ENCODE results near the gene ARHGAP44.
A peak's percentile ranks its signal among the peaks of the same experiment; 100 is the strongest.

DNA sequence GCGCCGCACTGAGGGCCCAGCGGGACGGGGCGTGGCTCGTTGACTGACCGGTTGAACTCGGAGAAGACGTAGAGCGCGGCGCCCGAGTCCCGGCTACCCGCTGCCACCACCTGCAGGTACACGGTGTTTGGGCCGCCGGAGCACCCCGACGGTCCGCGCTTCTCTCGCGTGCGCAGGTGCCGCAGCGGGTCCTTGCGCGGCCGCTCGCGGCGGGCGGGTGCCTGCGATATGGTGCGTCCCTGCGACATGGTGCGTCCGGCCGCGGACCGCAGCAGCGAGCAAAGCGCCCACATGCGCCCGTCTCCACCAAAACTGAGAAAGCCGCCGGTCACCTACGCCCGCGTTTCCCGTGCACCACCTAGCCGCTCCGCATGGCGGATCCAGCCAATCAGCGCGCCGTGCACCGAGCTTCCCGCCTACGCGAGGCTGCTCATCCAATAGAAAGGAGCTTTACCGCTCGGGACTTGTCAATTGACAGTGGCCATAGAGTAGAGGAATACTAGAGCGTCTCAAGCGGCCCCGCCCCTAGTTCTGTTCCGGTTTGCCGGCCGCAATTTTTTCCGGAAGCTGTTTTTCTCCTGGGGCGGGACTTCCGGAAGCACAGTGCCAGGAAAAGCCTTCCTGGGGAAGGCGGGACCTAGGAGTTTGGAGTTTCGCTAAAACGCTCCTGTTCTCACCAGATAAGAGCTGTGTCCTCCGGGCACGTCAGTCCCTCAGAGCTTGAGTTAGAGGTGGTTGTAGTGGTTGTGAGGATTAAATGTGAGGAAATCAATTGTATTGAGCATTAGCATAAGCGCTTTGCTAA lies 228.6 kb downstream of the ARHGAP44 start, which contains the start of gene ELAC2:
- TF ChIP-seq, protein P1, sequence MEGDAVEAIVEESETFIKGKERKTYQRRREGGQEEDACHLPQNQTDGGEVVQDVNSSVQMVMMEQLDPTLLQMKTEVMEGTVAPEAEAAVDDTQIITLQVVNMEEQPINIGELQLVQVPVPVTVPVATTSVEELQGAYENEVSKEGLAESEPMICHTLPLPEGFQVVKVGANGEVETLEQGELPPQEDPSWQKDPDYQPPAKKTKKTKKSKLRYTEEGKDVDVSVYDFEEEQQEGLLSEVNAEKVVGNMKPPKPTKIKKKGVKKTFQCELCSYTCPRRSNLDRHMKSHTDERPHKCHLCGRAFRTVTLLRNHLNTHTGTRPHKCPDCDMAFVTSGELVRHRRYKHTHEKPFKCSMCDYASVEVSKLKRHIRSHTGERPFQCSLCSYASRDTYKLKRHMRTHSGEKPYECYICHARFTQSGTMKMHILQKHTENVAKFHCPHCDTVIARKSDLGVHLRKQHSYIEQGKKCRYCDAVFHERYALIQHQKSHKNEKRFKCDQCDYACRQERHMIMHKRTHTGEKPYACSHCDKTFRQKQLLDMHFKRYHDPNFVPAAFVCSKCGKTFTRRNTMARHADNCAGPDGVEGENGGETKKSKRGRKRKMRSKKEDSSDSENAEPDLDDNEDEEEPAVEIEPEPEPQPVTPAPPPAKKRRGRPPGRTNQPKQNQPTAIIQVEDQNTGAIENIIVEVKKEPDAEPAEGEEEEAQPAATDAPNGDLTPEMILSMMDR (IDR thresholded peaks at IDR 0.05; ENCODE audit: poor library complexity, severe bottlenecking), result peak; percentile 46
- TF ChIP-seq SMC3 (conservative IDR thresholded peaks at IDR 0.05; ENCODE audit: poor library complexity) (peak; percentile 41), EZH2 (IDR thresholded peaks at IDR 0.05; ENCODE audit: borderline replicate concordance, insufficient read depth, low read length, poor library complexity, severe bottlenecking) (no peak), RAD21 (conservative IDR thresholded peaks at IDR 0.05) (no peak), POLR2AphosphoS5 (IDR thresholded peaks at IDR 0.05) (peak; percentile 62)
